GM18498 (cell line): ENCODE measurements around the gene ZG16.
A peak's percentile ranks its signal among the peaks of the same experiment; 100 is the strongest.
"Not testable (repeated sequence)": the region's sequence is repeated elsewhere in the genome, so short reads cannot be mapped to it uniquely, and the experiment has no call there.

Experiments used
- ATAC-seq: cut with Tn5 transposase; IDR thresholded peaks from one replicate; pipeline ENCODE4 v1.9.1; 2021; ENCODE audit warnings: mild to moderate bottlenecking, moderate library complexity; ENCODE audit not compliant: unreplicated experiment

The ZG16 gene

DNA sequence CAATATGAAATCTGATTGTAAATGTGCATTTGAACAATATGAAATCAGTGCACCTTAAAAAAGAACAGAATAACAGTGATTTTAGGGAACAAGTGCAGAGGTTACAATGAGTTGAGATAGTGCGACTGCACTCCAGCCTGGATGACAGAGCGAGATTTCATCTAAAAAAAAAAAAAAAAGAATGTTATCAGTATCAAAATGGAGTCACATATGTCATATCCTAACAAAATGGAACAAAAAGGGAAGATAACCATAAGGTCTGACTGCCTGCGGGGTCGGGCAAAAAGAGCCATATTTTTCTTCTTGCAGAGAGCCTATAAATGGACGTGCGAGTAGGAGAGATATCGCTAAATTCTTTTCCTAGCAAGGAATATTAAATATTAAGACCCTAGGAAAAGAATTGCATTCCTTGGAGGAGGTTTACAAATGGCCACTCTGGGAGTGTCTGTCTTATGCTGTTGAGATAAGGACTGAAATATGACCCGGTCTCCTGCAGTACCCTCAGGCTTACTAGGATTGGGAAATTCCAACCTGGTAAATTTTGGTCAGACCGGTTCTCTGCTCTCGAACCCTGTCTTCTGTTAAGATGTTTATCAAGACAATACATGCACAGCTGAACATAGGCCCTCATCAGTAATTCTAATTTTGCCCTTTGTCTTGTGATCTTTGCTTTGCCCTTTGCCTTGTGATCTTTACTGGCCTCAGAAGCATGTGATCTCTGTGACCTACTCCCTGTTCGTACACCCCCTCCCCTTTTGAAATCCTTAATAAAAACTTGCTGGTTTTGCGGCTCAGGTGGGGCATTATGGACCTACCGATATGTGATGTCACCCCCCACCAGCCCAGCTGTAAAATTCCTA is 5.3 kb downstream of the ZG16 start:
- not testable (repeated sequence) for ATAC-seq

DNA sequence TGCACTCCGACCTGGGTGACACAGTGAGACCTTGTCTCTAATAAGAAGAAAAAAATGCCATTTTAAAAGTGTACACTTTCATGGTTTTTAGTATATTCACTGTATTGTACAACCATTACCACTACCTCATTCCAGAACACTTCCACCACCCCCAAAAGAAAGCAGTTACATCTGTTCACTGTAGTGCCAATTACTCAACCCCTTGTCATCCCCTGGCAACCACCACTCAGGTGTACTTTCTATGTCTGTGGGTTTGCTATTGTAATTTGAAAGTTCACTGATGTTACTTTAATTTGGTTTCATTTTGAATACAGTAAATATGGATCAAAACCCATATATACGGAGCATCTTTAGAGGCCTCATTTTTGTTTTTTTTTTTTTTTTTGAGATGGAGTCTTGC is 6.1 kb downstream of the ZG16 start:
- ATAC-seq: no peak

DNA sequence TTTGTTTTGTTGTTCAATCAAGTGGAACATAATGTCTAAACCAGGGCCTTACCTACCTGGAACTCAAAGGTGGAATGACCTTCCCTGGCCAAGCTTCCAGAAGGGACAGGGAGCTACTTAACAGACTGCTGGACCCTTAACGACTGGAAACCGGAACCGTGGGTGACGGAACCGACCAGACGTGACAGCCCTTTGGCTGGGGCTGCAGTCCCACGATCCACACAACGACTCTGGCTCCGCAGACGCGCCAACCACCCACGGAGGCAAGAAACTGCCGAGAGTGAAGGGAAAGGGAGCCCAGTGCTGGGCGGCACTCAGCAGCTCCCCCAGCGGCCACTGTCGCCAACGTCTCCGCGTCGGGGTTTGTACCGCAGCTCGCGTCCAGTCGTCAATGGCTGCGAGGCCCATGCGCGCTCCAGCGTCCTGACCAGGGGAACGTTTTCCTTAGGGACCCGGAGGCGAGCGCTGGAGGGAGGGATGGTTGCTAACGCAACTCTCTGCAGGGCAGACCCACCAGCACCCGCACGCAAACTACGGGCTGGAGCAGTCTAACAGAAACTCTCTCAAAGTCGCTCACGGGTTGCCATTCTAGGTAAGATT is 6.9 kb downstream of the ZG16 start:
- peak; percentile 53 for ATAC-seq

DNA sequence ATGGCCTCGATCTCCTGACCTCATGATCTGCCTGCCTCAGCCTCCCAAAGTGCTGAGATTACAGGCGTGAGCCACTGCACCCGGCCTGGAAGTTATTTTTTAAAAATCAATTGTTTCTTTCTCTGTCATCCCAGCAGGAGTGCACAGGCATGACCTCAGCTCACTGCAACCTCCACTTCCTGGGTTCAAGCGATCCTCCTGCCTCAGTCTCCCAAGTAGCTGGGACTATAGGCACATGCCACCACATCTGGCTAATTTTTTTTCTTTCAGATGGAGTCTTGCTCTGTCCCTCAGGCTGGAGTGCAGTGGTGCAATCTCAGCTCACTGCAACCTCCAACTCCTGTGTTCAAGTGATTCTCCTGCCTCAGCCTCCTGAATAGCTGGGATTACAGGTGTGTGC is 9.1 kb downstream of the ZG16 start:
- ATAC-seq: not testable (repeated sequence)

DNA sequence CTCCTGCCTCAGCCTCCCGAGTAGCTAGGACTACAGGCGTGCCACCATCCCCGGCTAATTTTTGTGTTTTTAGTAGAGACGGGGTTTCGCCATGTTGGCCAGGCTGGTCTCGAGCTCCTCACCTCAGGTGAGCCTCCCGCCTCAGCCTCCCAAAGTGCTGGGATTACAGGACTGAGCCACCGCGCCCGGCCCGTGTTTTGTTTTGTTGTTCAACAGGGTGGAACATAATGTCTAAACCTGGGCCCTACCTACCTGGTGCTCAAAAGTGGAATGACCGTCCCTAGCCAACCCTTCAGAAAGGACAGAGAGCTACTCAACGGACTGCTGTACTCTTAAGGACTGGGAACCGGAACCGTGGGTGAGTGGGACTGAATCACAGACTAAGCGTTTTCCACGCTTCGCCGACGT is 11.7 kb downstream of the ZG16 start:
- ATAC-seq: peak; percentile 3

DNA sequence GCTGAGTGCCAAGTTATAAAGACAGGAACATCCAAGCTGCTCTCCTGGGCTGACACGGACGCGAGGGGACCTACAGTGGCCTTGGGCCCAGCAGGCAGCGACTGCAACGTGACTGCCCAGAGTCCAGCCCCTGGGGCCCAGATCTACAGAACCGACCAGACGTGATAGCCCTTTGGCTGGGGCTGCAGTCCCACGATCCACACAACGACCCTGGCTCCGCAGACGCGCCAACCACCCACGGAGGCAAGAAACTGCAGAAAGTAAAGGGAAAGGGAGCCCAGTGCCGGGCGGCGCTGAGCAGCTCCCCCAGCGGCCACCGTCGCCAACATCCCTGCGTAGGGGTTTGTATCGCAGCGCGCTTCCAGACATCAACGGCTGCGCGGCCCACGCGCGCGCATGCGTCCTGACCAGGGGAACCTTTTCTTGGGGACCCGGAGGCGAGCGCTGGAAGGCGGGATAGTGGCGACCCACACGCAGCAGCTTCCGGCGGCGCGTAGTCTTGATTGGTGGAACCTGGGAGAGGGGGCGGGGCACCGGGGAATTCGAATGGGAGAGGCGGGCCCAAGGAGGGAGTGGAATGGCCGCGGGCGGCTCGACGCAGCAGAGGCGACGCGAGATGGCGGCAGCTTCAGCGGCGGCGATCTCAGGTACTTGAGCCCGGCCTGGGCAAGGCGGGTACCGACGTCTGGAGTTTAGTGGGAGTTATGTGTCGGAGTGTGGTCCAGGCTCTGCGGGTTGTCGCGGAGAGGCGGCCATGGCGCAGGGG is 12.3 kb downstream of the ZG16 start, which contains the start of gene KIF22:
TSS of gene KIF22 (plus strand) at position 569 of the 766 bp plus-strand sequence. CDS start at position 578, 9 bp downstream.
- ATAC-seq: peak; percentile 91

DNA sequence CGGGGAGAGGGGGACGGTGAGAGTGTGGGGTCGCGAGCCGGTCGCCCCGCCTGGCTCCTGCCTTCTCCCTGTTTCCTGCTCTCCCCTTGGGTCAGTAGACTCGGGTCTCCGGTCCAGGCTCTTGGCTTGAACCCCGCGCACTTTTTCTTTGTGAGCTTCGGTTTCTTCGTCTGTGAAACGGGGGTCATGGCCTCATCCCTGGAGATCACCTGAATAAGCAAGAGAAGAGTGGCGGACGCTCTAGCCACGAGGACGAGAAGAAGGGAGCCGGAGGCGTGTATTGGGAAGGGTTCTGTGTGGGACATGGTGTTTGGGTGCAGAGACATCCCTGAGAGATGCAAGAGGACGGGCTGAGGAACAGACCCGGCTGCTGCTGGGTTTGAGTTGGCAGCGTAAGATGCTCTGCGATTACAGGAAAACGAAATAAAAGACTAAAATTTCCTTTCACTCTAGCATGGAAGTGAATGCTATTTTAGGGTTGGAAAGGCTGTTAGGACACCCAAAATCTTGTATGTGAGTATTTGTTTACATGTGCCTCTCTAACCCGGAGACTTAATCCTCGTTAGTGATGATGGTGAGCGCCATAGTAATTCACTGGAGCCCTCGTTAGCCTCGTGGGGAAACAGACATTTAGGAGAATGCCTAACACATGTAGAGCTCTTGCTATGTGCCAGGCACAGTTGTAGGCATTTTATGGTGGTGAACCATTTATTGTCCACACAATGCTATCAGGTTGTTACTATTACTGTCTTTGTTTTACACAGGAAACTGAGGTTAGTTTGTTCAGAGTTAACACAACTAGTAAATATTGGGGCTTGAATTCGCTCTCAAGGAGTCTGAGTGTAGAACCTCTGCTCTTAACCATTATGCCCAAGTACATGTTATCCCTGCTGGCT is 13.1 kb downstream of the ZG16 start:
- no peak for ATAC-seq

DNA sequence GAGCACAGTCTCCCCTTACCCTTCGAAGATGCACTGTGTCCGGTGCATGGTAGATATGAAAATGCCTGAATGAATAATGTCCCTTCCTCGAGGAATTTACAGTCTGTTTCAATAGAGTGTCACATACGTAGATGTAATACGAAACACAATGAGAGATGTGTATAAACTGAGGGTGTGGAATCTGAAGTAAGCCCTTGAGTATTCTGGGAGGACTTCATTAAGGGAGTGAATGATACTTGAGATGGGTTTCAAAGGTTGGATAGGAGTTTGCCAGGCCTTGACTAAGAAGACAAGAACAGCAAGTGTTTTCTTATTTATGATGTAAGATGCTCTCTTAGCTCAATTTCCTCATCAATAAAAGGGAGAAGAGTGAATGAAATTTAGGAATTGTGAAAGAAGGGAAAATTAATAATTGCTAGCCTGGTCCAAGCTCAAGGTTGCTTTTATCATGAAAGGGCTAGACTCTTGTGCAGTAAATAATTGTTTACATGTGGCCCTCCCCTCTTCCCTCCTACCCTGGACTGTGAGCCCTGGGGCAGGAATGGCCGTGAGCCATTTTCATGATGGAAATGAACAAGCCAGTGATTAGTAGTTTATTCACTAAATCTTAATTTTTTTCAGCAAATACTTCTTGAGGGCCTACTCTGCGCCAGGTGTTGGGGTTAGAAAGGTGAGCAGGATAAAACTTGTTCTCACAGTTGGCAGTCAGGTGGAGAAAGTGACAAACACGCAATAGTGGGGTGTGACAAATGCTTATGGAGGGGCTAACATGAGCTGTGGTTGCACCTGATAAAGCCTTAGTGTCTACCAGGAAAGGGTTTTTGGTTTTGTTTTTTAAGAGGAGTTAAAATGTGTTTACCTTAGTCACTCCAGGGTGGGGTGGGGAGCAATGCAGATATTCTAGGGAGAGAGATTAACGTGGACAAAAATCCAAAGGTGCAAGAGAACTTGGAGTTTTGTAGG is 14.1 kb downstream of the ZG16 start:
- ATAC-seq: no peak

DNA sequence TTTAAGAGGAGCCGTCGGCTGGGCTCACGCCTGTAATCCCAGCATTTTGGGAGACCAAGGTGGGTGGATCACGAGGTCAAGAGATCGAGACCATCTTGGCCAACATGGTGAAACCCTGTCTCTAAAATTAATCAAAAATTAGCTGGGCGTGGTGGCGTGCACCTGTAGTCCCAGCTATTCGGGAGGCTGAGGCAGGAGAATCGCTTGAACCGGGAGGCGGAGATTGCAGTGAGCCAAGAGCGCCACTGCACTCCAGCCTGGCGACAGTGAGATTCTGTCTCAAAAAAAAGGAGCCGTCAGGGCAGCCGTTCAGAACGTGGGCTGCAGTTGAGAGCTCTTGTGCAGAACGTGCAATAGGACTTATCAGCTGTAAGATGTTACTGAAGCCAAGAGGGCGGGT is 15.1 kb downstream of the ZG16 start:
- not testable (repeated sequence) for ATAC-seq

DNA sequence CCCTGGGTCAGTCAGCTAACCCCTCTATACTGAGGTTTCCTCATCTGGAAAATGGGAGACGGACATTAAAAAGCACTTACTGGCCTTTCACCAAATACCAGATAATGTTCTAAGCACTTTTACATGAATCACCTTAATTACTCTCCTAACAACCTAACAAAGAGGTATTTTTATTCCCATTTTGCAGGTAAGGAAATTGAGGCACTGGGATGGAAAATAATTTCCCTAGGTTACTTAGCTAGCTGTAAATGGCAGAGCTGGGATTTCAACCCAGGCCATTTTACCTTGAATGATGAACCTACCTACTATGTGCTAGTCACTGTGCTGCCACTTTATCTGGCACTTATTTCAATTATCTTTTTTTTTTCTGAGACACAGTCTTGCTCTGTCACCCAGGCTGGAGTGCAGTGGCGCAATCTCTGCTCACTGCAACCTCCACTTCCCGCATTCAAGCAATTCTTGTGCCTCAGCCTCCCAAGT is 16.2 kb downstream of the ZG16 start:
- no peak for ATAC-seq

DNA sequence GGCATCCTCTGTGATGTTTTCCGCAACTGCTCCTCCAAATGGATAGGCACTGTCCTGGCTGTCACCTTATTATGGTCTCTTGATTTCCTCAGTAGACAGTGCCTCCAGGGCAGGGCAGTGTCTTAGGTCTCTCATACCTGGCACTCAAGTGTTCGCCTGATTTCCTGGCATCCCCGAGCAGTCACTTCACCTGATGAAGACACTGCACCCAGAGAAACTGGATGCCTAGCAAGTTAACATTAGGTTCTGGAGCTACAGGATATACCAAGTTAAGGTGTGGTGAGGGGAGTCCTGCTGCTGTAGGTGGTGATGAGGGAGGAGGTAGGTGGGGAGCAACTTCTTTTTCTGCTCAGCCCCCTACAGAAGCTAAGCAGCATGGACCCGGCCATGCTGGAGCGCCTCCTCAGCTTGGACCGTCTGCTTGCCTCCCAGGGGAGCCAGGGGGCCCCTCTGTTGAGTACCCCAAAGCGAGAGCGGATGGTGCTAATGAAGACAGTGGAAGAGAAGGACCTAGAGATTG is 24.4 kb downstream of the ZG16 start:
- ATAC-seq: no peak

DNA sequence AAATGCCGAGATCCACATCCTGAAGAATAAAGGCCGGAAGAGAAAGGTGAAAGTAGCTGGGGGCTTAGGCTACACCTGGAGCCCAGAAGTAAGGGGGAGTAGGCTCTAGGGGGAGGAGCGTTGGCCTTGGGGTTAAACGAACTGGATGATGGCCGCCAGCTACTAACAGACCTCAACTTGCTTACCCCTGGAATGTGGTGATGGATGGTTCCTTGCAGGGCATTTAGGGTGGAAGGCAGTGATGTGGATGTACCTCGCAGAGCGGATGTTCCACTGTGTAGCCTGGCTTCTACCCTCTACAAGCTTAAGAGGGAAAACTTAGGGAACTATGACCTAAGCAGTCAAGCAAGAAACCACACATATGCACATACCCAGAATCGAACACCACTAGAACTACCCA is 26.0 kb downstream of the ZG16 start:
- no peak for ATAC-seq

DNA sequence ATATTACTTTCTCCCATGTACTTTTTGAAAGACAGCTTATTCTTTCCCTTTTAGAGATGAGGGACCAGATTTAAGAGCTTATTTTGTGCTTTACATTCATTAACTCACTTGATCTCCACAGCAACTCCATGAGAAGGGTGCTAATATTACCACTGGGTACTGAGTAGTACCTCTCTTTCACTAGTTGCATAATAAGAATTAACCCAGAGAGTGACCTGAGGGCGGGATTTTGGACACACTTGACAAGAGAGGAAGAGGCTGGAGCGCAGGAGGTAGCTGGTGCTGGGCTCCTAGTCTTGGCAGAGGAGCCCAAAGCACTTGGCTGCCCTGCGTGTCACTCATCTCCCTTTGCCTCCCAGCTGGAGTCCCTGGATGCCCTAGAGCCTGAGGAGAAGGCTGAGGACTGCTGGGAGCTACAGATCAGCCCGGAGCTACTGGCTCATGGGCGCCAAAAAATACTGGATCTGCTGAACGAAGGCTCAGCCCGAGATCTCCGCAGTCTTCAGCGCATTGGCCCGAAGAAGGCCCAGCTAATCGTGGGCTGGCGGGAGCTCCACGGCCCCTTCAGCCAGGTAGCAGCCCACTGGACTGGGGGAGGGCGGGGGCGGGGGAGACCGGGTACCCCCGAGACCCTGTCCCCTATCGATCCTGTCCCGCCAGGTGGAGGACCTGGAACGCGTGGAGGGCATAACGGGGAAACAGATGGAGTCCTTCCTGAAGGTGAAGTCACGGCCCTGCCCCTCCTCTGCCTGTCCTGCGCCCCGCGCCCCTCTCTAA is 26.6 kb downstream of the ZG16 start:
- no peak for ATAC-seq

DNA sequence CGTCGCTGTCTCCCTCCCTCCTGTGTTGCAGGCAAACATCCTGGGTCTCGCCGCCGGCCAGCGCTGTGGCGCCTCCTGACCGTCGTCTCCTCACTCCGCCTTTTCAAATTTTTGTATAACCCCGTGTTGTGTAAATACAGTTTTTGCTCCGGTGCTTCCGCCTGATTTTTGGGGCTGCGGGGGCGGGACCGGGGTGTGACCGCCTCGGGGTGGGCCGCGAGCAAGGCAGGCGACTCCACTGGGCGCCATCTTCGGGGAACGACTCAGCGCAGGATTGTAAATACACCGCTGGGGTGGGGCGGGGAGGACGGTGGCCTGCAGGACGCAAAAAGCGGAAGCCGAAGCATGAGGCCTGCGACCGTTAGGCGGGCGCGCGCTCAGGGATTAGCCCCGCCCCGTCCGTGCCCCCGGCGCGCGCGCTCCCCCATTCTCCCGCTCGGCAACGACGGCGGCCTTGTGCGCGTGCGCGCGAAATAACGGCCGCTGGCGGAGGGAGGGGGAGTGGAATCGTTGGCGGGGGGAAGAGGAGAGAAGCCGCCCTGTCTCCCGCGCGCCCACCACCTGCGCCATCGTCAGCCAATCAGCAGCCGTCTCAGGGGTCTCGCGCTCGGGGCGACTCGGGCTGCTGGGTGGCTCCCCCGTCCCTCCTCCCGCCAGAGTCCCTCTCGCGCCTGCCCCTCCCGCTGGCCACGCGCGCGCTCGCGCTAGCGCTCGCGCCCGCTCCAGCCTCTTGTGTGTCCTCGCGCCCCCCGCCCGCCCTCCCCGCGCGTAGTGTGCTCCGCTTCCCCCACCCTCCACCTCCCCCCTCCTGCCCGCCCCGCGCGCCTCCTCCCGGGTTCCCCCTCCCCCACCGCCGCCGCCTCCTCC is 27.4 kb downstream of the ZG16 start:
- peak; percentile 62 for ATAC-seq

DNA sequence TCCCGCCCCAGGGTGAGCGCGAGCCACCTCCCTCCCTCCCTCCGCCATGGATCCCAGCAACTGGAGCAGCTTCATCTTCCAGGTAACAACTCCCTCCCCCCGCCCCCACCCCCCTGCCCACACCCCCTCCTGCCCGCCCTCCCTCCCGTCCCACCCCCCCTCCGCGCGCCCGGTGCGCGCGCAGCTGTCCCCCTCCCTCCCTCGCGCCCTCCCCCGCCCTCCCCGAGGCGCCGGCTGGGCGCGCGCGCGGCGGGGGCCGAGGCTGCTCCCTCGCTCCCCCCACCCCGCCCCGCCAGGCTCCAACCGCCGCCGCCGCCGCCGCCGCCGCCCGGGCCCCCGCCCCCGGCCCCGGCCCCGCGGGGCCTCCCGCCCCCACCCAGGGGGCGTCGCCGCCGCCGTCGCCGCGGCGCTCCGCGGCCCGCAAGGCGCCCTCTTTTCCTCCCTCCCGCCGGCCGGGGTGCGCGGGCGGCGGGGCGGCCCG is 28.1 kb downstream of the ZG16 start, which contains the start of gene MAZ:
TSS of gene MAZ (plus strand) at position 431 of the 481 bp plus-strand sequence. CDS start 173 bp downstream, outside the sequence.
- ATAC-seq: peak; percentile 9

DNA sequence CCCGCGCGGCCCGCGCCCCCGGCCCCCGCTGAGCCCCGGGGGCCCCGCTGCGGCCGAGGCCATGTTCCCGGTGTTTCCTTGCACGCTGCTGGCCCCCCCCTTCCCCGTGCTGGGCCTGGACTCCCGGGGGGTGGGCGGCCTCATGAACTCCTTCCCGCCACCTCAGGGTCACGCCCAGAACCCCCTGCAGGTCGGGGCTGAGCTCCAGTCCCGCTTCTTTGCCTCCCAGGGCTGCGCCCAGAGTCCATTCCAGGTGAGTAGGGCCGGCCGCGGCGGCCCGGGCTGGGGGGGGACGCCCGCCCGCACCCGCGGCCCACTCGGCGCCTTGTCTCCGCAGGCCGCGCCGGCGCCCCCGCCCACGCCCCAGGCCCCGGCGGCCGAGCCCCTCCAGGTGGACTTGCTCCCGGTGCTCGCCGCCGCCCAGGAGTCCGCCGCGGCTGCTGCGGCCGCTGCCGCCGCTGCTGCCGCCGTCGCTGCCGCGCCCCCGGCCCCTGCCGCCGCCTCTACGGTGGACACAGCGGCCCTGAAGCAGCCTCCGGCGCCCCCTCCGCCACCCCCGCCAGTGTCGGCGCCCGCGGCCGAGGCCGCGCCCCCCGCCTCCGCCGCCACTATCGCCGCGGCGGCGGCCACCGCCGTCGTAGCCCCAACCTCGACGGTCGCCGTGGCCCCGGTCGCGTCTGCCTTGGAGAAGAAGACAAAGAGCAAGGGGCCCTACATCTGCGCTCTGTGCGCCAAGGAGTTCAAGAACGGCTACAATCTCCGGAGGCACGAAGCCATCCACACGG is 28.8 kb downstream of the ZG16 start:
- peak; percentile 1 for ATAC-seq
